NB4 (cell line): ENCODE measurements around the gene TRIM34.

Experiments
- MYC ChIP-seq: IDR thresholded peaks from 2 replicates; pipeline ENCODE4 v1.6.1; 2011; ENCODE audit warnings: low read depth, low read length
- POLR2A ChIP-seq: IDR thresholded peaks from 2 replicates; pipeline ENCODE4 v1.6.1; 2011; ENCODE audit warnings: mild to moderate bottlenecking; ENCODE audit not compliant: insufficient read length; ENCODE audit errors: extremely low read depth
- TF ChIP-seq, protein P1 (sequence below): IDR thresholded peaks from one replicate; pipeline ENCODE4 v1.5.1; 2012; ENCODE audit warnings: low read depth, low read length
- TF ChIP-seq, protein P2 (sequence below): IDR thresholded peaks from 2 replicates; pipeline ENCODE4 v1.6.1; 2011; ENCODE audit warnings: low read depth, low read length

DNA sequence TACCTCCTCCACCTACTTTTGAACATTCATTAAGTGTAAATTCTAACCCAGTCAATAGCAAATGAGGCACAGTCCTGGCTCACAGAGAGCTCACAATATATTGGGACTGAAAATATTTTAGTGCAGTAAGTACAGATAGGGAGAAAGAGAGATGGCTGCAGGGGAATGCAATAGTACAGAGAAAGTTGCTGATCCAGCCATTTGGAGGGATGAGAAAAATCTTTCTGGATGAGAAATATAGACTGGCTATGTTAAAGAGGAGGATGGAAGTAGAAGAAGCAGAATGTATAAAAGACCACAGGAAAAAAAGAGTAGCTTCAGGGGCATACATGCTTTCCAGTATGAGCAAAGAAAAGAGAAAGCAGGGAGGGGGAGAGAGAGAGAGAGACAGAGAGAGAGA lies 47.7 kb upstream of the TRIM34 start:
- TF ChIP-seq MYC (no peak), POLR2A (no peak)
- TF ChIP-seq, protein P1, sequence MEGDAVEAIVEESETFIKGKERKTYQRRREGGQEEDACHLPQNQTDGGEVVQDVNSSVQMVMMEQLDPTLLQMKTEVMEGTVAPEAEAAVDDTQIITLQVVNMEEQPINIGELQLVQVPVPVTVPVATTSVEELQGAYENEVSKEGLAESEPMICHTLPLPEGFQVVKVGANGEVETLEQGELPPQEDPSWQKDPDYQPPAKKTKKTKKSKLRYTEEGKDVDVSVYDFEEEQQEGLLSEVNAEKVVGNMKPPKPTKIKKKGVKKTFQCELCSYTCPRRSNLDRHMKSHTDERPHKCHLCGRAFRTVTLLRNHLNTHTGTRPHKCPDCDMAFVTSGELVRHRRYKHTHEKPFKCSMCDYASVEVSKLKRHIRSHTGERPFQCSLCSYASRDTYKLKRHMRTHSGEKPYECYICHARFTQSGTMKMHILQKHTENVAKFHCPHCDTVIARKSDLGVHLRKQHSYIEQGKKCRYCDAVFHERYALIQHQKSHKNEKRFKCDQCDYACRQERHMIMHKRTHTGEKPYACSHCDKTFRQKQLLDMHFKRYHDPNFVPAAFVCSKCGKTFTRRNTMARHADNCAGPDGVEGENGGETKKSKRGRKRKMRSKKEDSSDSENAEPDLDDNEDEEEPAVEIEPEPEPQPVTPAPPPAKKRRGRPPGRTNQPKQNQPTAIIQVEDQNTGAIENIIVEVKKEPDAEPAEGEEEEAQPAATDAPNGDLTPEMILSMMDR, result no peak
- TF ChIP-seq, protein P2, sequence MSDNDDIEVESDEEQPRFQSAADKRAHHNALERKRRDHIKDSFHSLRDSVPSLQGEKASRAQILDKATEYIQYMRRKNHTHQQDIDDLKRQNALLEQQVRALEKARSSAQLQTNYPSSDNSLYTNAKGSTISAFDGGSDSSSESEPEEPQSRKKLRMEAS, result no peak
